ENCODE data around the gene ARHGAP10. TPM values are rescaled to one million over a fixed set of nuclear protein-coding genes. Genes with fewer than 3 reads are reported as not detected.

Gene ARHGAP10
- total and polyA plus RNA-seq, 10 of the 15 experiments (the other 5 are each of a cell fraction or from before 2014, with no cell fraction given), result 1.3 to 25.8 (median 17.2) TPM

GRCh38 chr4:148075438-148075837 is 343.6 kb downstream of the ARHGAP10 start:
- Histone ChIP-seq H3K4me3 (no peak overlapping the region), H3K9me3 (replicated peaks; ENCODE audit: control insufficient read depth, insufficient read depth, low read length) (peaks cover 7% of the 10 kb centered on the region; the same call in 1 of the 3 replicates), H3K9ac (ENCODE audit: control insufficient read depth, insufficient read depth, low read length) (no peak overlapping the region), H2AFZ (ENCODE audit: control insufficient read depth, low read depth, low read length) (no peak overlapping the region), H3K36me3 (ENCODE audit: control insufficient read depth in 2 of 2, insufficient read depth in 2 of 2, low read length in 1 of 2) (peaks cover 7 to 9% of the 10 kb centered on the region in 2 experiments; a peak in 3 of 4 replicates), H3K79me2 (ENCODE audit: control insufficient read depth, insufficient read depth, low read length) (no peaks in the 10 kb centered on the region), H3K27ac (ENCODE audit: control insufficient read depth, insufficient read depth) (no peak overlapping the region), H3K4me2 (ENCODE audit: control insufficient read depth, insufficient read depth) (no peak overlapping the region), H3K27me3 (replicated peaks in 1 of 2; ENCODE audit: control insufficient read depth in 2 of 2, insufficient read depth in 2 of 2, low read length in 1 of 2) (no peaks in the 10 kb centered on the region), H3K4me1 (ENCODE audit: control insufficient read depth, insufficient read depth, low read length) (no peaks in the 10 kb centered on the region), H4K20me1 (ENCODE audit: control insufficient read depth, insufficient read depth) (no peaks in the 10 kb centered on the region)
- no TSS peak for BruUV-seq (replicated peaks)
- in situ Hi-C loops (cut with MboI) (no loop called here), intact Hi-C loops (cut with micrococcal nuclease; ENCODE audit: unreplicated experiment) (no loop called here)
- no peak for ATAC-seq
- ChIA-PET CTCF (interaction anchor here (0.7 to 1.3 kb wide), 2 partner anchors 114 to 209 kb away, joined by 3 read pairs; no protein-coding TSS in a partner anchor), POLR2A (no interaction called here), RAD21 (ENCODE audit: unreplicated experiment) (no interaction called here), SMC1A (ENCODE audit: uncharacterized antibody, unreplicated experiment) (interaction anchor here (0.5 kb wide), 1 partner anchor 91 kb away, joined by 3 read pairs; no protein-coding TSS in a partner anchor)
- WGBS (ENCODE audit: insufficient coverage, insufficient replicate concordance, low lambda C conversion rate, missing lambda C conversion rate), result 97% methylated on average over 3 of the region's 3 CpGs
- no peak for DNase-seq (ENCODE audit: low read depth, low spot score)
- FAIRE-seq, result no peak
- TF ChIP-seq GABPA (IDR thresholded peaks at IDR 0.05; ENCODE audit: low read depth) (no peak), RAD51 (IDR thresholded peaks at IDR 0.05) (no peak), SIN3A (IDR thresholded peaks at IDR 0.05; ENCODE audit: low read depth, low read length) (no peak)

GRCh38 chr4:148076964-148077363 is 345.1 kb downstream of the ARHGAP10 start:
- 89% methylated on average over 5 of the region's 5 CpGs for WGBS (ENCODE audit: insufficient coverage, insufficient replicate concordance, low lambda C conversion rate, missing lambda C conversion rate)
- intact Hi-C loops (cut with micrococcal nuclease; ENCODE audit: unreplicated experiment), result no loop called here
- H4K20me1 ChIP-seq (ENCODE audit: control insufficient read depth, insufficient read depth), result no peaks in the 10 kb centered on the region
- POLR2A ChIA-PET, result interaction anchor here (1.1 kb wide), 1 partner anchor 16 kb away, joined by 3 read pairs; no protein-coding TSS in a partner anchor
- H2AFZ ChIP-seq (ENCODE audit: control insufficient read depth, low read depth, low read length), result no peak overlapping the region
- in situ Hi-C loops (cut with MboI), result no loop called here
- H3K4me2 ChIP-seq (ENCODE audit: control insufficient read depth, insufficient read depth), result no peak overlapping the region
- SMC1A ChIA-PET (ENCODE audit: uncharacterized antibody, unreplicated experiment), result interaction anchor here (2.2 kb wide), 1 partner anchor 9 kb away, joined by 5 read pairs; no protein-coding TSS in a partner anchor
- CTCF ChIA-PET, result interaction anchor here (1.4 kb wide), 1 partner anchor 9 kb away, joined by 3 read pairs; no protein-coding TSS in a partner anchor
- H3K9me3 ChIP-seq (replicated peaks; ENCODE audit: control insufficient read depth, insufficient read depth, low read length), result peaks cover 7% of the 10 kb centered on the region; the same call in 1 of the 3 replicates
- no peaks in the 10 kb centered on the region for H3K79me2 ChIP-seq (ENCODE audit: control insufficient read depth, insufficient read depth, low read length)
- TF ChIP-seq ZZZ3 (IDR thresholded peaks at IDR 0.05; ENCODE audit: control insufficient read depth, insufficient read length, low read depth) (no peak), SPI1 (IDR thresholded peaks at IDR 0.05; ENCODE audit: borderline replicate concordance, insufficient read depth, low read depth, low read length) (no peak), SMAD5 (IDR thresholded peaks at IDR 0.05; ENCODE audit: low read depth) (no peak), SUZ12 (IDR thresholded peaks at IDR 0.05; ENCODE audit: unreplicated experiment) (no peak), SUPT20H (IDR thresholded peaks at IDR 0.05; ENCODE audit: borderline replicate concordance, control insufficient read depth, low read depth, low read length) (no peak), NFXL1 (IDR thresholded peaks at IDR 0.05; ENCODE audit: borderline replicate concordance) (no peak), YBX1 (IDR thresholded peaks at IDR 0.05) (no peak), RCOR1 (conservative IDR thresholded peaks at IDR 0.05; ENCODE audit: low read depth, low read length) (no peak)
- no peak overlapping the region for H3K9ac ChIP-seq (ENCODE audit: control insufficient read depth, insufficient read depth, low read length)
- no peak for FAIRE-seq
- no peaks in the 10 kb centered on the region for H3K27me3 ChIP-seq (replicated peaks in 1 of 2; ENCODE audit: control insufficient read depth in 2 of 2, insufficient read depth in 2 of 2, low read length in 1 of 2)
- H3K36me3 ChIP-seq (ENCODE audit: control insufficient read depth in 2 of 2, insufficient read depth in 2 of 2, low read length in 1 of 2), result peaks cover 7 to 9% of the 10 kb centered on the region in 2 experiments; a peak in 3 of 4 replicates
- ATAC-seq, result no peak
- no peak overlapping the region for H3K4me3 ChIP-seq
- H3K4me1 ChIP-seq (ENCODE audit: control insufficient read depth, insufficient read depth, low read length), result no peaks in the 10 kb centered on the region
- no TSS peak for BruUV-seq (replicated peaks)
- RAD21 ChIA-PET (ENCODE audit: unreplicated experiment), result no interaction called here
- H3K27ac ChIP-seq (ENCODE audit: control insufficient read depth, insufficient read depth), result no peak overlapping the region
- no peak for DNase-seq (ENCODE audit: low read depth, low spot score)

All from GM12878 (cell line).